Measurements from ENCODE around the gene SYNE4.
"Not testable (repeated sequence)": the region's sequence is repeated elsewhere in the genome, so short reads cannot be mapped to it uniquely, and the experiment has no call there.

SYNE4 gene

DNA sequence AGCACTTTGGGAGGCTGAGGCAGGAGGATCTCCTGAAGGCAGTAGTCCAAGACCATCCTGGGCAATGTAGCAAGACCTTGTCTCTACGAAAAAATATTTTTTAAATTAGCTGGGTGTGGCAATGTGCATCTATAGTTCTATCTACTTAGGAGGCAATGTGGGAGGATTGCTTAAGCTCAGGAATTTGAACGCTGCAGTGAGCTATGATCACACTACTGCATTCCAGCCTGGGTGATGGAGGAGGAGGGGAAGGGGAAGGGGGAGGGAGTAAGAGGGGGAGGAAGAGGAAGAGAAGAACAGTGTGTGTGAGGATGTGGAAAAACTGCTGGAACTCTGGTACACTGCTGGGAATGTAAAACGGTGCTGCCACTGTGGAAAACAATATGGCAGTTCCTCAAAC lies 33.2 kb upstream of the SYNE4 start:
- H3K4me1 ChIP-seq (ENCODE audit: insufficient read depth, poor library complexity, severe bottlenecking): peaks cover 7% of the 10 kb centered on the region
- ATAC-seq (ENCODE audit: low read depth): peak; percentile 92
- DNase-seq (ENCODE audit: low spot score): no peak
- TF ChIP-seq, protein P1, sequence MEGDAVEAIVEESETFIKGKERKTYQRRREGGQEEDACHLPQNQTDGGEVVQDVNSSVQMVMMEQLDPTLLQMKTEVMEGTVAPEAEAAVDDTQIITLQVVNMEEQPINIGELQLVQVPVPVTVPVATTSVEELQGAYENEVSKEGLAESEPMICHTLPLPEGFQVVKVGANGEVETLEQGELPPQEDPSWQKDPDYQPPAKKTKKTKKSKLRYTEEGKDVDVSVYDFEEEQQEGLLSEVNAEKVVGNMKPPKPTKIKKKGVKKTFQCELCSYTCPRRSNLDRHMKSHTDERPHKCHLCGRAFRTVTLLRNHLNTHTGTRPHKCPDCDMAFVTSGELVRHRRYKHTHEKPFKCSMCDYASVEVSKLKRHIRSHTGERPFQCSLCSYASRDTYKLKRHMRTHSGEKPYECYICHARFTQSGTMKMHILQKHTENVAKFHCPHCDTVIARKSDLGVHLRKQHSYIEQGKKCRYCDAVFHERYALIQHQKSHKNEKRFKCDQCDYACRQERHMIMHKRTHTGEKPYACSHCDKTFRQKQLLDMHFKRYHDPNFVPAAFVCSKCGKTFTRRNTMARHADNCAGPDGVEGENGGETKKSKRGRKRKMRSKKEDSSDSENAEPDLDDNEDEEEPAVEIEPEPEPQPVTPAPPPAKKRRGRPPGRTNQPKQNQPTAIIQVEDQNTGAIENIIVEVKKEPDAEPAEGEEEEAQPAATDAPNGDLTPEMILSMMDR (IDR thresholded peaks at IDR 0.05; ENCODE audit: poor library complexity, severe bottlenecking): no peak
- peaks cover 11% of the 10 kb centered on the region for H3K36me3 ChIP-seq (ENCODE audit: low read depth)
- no peaks in the 10 kb centered on the region for H3K9me3 ChIP-seq (ENCODE audit: severe bottlenecking)
- H3K4me3 ChIP-seq (ENCODE audit: severe bottlenecking): no peak overlapping the region
- peak overlapping the region; percentile 25 for H3K27ac ChIP-seq (ENCODE audit: poor library complexity, severe bottlenecking)
- H3K27me3 ChIP-seq (ENCODE audit: insufficient read depth, poor library complexity, severe bottlenecking): no peaks in the 10 kb centered on the region

DNA sequence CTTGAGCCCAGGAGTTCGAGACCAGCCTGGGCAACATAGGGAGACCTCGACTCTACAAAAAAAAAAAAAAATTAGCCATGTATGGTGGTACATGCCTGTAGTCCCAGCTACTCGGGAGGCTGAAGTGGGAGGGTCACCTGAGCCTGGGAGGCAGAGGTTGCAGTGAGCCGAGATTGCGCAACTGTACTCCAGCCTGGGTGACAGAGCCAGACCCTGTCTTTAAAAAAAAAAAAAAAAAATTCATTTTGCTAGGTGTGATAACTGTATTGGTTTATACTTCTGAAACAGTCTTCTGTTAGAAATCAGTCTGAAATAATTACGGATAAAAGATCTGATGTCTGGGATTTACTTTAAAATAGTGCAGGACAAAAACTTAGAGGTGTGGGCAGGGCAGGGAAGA lies 32.5 kb upstream of the SYNE4 start:
- not testable (repeated sequence) for H3K4me3 ChIP-seq (ENCODE audit: severe bottlenecking); ATAC-seq (ENCODE audit: low read depth); DNase-seq (ENCODE audit: low spot score); H3K4me1 ChIP-seq (ENCODE audit: insufficient read depth, poor library complexity, severe bottlenecking); H3K27me3 ChIP-seq (ENCODE audit: insufficient read depth, poor library complexity, severe bottlenecking); H3K9me3 ChIP-seq (ENCODE audit: severe bottlenecking); H3K27ac ChIP-seq (ENCODE audit: poor library complexity, severe bottlenecking)
- peaks cover 11% of the 10 kb centered on the region for H3K36me3 ChIP-seq (ENCODE audit: low read depth)

DNA sequence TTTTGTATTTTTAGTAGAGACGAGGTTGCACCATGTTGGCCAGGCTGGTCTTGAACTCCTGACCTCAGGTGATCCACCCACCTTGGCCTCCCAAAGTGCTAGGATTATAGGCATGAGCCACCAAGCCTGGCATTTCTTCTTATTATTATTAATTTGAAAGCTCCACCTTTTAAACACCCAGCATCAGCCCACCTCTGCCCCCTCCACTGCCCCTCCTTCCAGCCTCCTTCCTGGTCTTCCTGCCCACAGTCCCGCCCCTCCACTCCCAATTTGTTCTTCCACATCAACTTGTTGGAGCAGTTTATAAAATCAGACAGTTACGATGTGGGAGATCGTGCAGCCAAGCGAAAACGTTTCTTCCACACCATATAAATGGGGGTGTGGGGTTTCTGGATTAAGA lies 31.9 kb upstream of the SYNE4 start:
- TF ChIP-seq, protein P1 (IDR thresholded peaks at IDR 0.05; ENCODE audit: poor library complexity, severe bottlenecking): no peak
- H3K9me3 ChIP-seq (ENCODE audit: severe bottlenecking): no peaks in the 10 kb centered on the region
- H3K27me3 ChIP-seq (ENCODE audit: insufficient read depth, poor library complexity, severe bottlenecking): no peaks in the 10 kb centered on the region
- peaks cover 7% of the 10 kb centered on the region for H3K4me1 ChIP-seq (ENCODE audit: insufficient read depth, poor library complexity, severe bottlenecking)
- peaks cover 11% of the 10 kb centered on the region for H3K36me3 ChIP-seq (ENCODE audit: low read depth)
- DNase-seq (ENCODE audit: low spot score) (no peak), ATAC-seq (ENCODE audit: low read depth) (no peak)
- no peak overlapping the region for H3K4me3 ChIP-seq (ENCODE audit: severe bottlenecking)
- no peak overlapping the region for H3K27ac ChIP-seq (ENCODE audit: poor library complexity, severe bottlenecking)

DNA sequence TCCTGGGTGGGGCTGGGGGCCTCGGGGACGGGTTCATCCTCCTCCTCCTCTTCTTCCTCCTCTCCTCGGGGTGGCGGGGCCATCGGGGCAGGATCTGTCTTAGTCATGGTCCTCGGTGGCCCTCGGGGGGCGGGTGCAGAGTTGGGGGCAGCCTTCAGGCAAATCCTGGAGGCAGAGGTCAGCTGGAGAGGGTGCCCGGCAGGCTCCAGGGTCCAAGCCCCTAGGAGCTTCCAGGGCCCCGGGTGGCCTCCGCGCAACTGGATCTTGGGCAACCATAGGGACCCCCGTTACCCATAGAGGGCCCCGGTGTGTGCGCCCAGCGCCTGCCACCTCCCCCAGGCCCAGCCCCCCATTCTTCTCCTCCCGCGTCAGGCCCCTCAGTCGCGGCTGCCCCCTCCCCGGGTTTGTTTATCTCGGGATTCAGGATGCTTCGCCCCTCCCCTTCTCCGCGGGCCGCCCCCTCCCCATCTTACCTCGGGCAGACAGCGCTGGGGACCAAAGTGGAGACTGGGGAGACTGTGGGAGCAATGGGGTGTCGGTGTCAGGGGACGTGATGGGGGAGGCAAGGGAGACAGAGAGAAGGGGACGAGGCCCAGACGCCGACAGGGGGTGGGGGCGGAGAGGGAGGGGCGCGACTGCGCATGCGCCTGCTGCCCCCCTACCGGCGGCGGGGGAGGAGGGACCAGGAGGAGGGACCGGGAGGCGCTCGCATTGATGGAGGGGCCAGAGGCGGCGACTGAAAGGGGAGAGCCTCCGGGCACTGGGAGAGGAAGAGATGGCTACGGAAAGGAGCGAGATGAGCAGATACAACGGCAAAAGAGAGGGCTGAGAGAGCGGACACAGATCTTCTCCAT lies 23.9 kb upstream of the SYNE4 start, which contains the start of gene CLIP3:
CLIP3 (minus strand) TSS at position 623 of the 854 bp plus-strand sequence; CDS start at position 107, 516 bp downstream.
- Histone ChIP-seq H3K4me3 (ENCODE audit: severe bottlenecking) (no peak within 1 kb of the TSS), H3K9me3 (ENCODE audit: severe bottlenecking) (no peaks in the 10 kb centered on the region), H3K4me1 (ENCODE audit: insufficient read depth, poor library complexity, severe bottlenecking) (no peaks in the 10 kb centered on the region), H3K27ac (ENCODE audit: poor library complexity, severe bottlenecking) (no peak within 1 kb of the TSS), H3K27me3 (ENCODE audit: insufficient read depth, poor library complexity, severe bottlenecking) (no peaks in the 10 kb centered on the region), H3K36me3 (ENCODE audit: low read depth) (no peaks in the 10 kb centered on the region)
- ATAC-seq (ENCODE audit: low read depth) (no peak), DNase-seq (ENCODE audit: low spot score) (no peak)
- TF ChIP-seq, protein P1 (IDR thresholded peaks at IDR 0.05; ENCODE audit: poor library complexity, severe bottlenecking): no peak

DNA sequence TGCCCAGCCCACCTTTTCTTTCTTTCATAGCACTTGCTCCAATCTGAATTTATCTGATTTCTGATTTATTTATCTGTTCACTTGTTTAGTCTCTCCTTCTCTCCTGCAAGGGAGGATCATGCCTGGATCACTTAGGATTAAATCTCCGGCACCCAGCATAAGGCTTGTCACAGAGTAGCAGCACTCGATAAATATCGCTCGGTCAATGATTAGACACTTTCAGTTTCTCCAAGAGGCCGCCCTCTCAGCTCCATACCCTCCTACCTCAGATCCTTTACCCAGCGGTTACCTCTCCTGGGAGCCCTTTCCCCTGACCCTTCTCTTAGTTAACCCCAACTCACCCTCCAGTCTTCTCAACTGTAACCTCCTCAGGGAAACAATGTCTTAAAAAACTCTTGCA lies 22.7 kb upstream of the SYNE4 start:
- Histone ChIP-seq H3K27ac (ENCODE audit: poor library complexity, severe bottlenecking) (no peak overlapping the region), H3K27me3 (ENCODE audit: insufficient read depth, poor library complexity, severe bottlenecking) (no peaks in the 10 kb centered on the region), H3K36me3 (ENCODE audit: low read depth) (no peaks in the 10 kb centered on the region), H3K9me3 (ENCODE audit: severe bottlenecking) (no peaks in the 10 kb centered on the region), H3K4me1 (ENCODE audit: insufficient read depth, poor library complexity, severe bottlenecking) (no peaks in the 10 kb centered on the region), H3K4me3 (ENCODE audit: severe bottlenecking) (no peak overlapping the region)
- no peak for ATAC-seq (ENCODE audit: low read depth)
- DNase-seq (ENCODE audit: low spot score): no peak
- TF ChIP-seq, protein P1 (IDR thresholded peaks at IDR 0.05; ENCODE audit: poor library complexity, severe bottlenecking): no peak
